ENCODE measurements around the gene ASPDH. TPM values are rescaled to one million over a fixed set of nuclear protein-coding genes. Genes with fewer than 3 reads are reported as not detected.

Gene ASPDH
- total RNA-seq, 1 experiment from 2014 or later, result not detected

GRCh38 chr19:50517704-50518075 is 4.0 kb upstream of the ASPDH start:
- CTCF ChIA-PET, result no interaction called here
- BruUV-seq (replicated peaks), result no TSS peak

DNA sequence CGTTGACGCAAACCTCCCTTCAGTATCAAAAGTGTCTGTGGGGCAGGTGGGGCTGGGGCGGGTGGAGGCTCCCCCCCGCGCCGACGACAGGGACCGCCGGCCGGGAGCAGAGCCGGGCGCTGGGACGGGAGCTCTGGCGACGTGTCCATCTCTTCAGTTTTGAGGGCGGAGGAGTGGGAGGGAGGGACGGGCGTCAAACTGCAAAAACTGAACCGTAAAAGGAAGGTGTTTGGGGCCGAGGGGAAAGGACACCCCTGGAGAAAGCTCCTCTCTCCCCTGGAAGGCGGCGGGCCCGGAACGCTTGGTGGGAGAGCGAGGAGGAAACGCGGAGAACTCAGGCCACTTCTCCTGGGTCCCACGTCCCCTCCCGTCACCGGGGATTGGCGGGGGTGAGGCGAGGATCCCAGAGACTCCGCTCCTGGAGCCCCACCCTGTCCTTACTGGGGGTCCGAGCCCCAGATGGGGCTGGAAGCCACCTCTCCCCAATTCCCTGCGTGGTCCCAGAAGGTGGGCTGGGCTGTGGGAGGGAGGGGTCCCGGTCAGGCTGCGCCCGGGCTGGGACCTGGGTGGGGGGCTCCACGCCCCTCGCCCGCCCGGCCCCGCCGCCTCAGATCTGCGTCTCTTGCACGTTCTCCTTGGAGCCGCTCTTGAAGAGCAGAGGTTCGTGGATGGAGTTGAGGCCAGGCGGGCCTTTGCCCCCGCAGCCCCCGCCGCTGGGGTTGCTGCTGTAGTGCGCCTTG is 3.4 kb upstream of the ASPDH start:
- Histone ChIP-seq H3K4me3 (ENCODE audit: low read depth, low read length) (no peak overlapping the region), H3K27me3 (replicated peaks; ENCODE audit: control insufficient read depth, insufficient read depth, low read length) (no peaks in the 10 kb centered on the region), H3K36me3 (ENCODE audit: control insufficient read depth, insufficient read depth, low read length) (no peaks in the 10 kb centered on the region), H3K9me3 (no peaks in the 10 kb centered on the region), H3K4me1 (no peaks in the 10 kb centered on the region)
- CTCF ChIA-PET, result interaction anchor here (0.7 kb wide), 1 partner anchor 33 kb away, joined by 3 read pairs; no protein-coding TSS in a partner anchor
- Mint-ChIP-seq H3K27me3 (ENCODE audit: insufficient read depth, unreplicated experiment) (no peaks in the 10 kb centered on the region), H3K4me1 (ENCODE audit: low read depth, unreplicated experiment) (no peaks in the 10 kb centered on the region), H3K27ac (ENCODE audit: unreplicated experiment) (no peak overlapping the region), H3K9me3 (ENCODE audit: unreplicated experiment) (no peaks in the 10 kb centered on the region), H3K36me3 (ENCODE audit: insufficient read depth, unreplicated experiment) (no peaks in the 10 kb centered on the region), H3K4me3 (ENCODE audit: unreplicated experiment) (peak overlapping the region; percentile 52)
- intact Hi-C loops (cut with micrococcal nuclease; ENCODE audit: unreplicated experiment), result no loop called here
- DNase-seq, result no peak
- no peak for TF ChIP-seq CTCF (IDR thresholded peaks at IDR 0.05; ENCODE audit: insufficient read depth in 1 of 2, low read depth in 1 of 2, low read length in 1 of 2, severe bottlenecking in 1 of 2, unreplicated experiment in 1 of 2)
- POLR2A ChIA-PET, result no interaction called here
- no TSS peak for BruUV-seq (replicated peaks)

More at GRCh38 chr19:50517704-50518075, 4.0 kb upstream of the ASPDH start:
- DNase-seq, result no peak
- Mint-ChIP-seq H3K27ac (ENCODE audit: unreplicated experiment) (no peak overlapping the region), H3K36me3 (ENCODE audit: insufficient read depth, unreplicated experiment) (no peaks in the 10 kb centered on the region), H3K4me3 (ENCODE audit: unreplicated experiment) (no peak overlapping the region), H3K27me3 (ENCODE audit: insufficient read depth, unreplicated experiment) (no peaks in the 10 kb centered on the region), H3K4me1 (ENCODE audit: low read depth, unreplicated experiment) (no peaks in the 10 kb centered on the region), H3K9me3 (ENCODE audit: unreplicated experiment) (no peaks in the 10 kb centered on the region)
- POLR2A ChIA-PET, result no interaction called here
- H3K27me3 ChIP-seq (replicated peaks; ENCODE audit: control insufficient read depth, insufficient read depth, low read length), result no peaks in the 10 kb centered on the region
- H3K4me1 ChIP-seq, result no peaks in the 10 kb centered on the region
- no peaks in the 10 kb centered on the region for H3K36me3 ChIP-seq (ENCODE audit: control insufficient read depth, insufficient read depth, low read length)
- H3K9me3 ChIP-seq, result no peaks in the 10 kb centered on the region
- intact Hi-C loops (cut with micrococcal nuclease; ENCODE audit: unreplicated experiment), result no loop called here
- no peak for TF ChIP-seq CTCF (IDR thresholded peaks at IDR 0.05; ENCODE audit: insufficient read depth in 1 of 2, low read depth in 1 of 2, low read length in 1 of 2, severe bottlenecking in 1 of 2, unreplicated experiment in 1 of 2)
- no peak overlapping the region for H3K4me3 ChIP-seq (ENCODE audit: low read depth, low read length)

DNA sequence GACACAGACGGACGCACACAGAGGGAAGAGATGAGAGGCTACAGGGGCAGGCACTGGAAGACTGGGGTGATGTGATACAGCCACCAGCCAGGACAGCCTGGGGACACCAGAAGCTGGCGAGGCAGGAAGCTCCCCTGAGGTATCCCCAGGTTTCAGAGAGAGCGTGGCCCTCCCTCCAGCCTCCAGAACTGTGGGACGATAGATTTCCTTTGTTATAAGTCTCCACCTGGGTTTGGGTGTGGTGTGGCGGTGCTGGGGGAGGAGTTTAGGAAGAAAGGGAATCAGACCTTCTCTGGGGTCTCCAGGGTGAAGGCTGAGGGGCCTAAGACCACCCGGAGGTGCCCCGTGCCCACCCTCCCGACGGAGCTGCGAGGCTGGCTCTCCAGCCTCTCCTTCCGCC is 2.7 kb upstream of the ASPDH start:
- Histone ChIP-seq H3K27me3 (replicated peaks; ENCODE audit: control insufficient read depth, insufficient read depth, low read length) (no peaks in the 10 kb centered on the region), H3K4me1 (no peaks in the 10 kb centered on the region), H3K9me3 (no peaks in the 10 kb centered on the region), H3K4me3 (ENCODE audit: low read depth, low read length) (peak overlapping the region; percentile 14; the same call in 1 of the 2 replicates), H3K36me3 (ENCODE audit: control insufficient read depth, insufficient read depth, low read length) (no peaks in the 10 kb centered on the region)
- DNase-seq, result no peak
- H3K27me3 Mint-ChIP-seq (ENCODE audit: insufficient read depth, unreplicated experiment), result no peaks in the 10 kb centered on the region
- H3K4me3 Mint-ChIP-seq (ENCODE audit: unreplicated experiment), result peak overlapping the region; percentile 52
- H3K9me3 Mint-ChIP-seq (ENCODE audit: unreplicated experiment), result no peaks in the 10 kb centered on the region
- H3K4me1 Mint-ChIP-seq (ENCODE audit: low read depth, unreplicated experiment), result no peaks in the 10 kb centered on the region
- ChIA-PET CTCF (interaction anchor here (0.7 kb wide), 1 partner anchor 32 kb away, joined by 3 read pairs; no protein-coding TSS in a partner anchor), POLR2A (no interaction called here)
- H3K36me3 Mint-ChIP-seq (ENCODE audit: insufficient read depth, unreplicated experiment), result peaks cover 3% of the 10 kb centered on the region
- intact Hi-C loops (cut with micrococcal nuclease; ENCODE audit: unreplicated experiment), result no loop called here
- TF ChIP-seq CTCF (IDR thresholded peaks at IDR 0.05; ENCODE audit: insufficient read depth in 1 of 2, low read depth in 1 of 2, low read length in 1 of 2, severe bottlenecking in 1 of 2, unreplicated experiment in 1 of 2), result no peak
- no TSS peak for BruUV-seq (replicated peaks)
- H3K27ac Mint-ChIP-seq (ENCODE audit: unreplicated experiment), result no peak overlapping the region
